GM12891 (cell line): ENCODE data around the gene ZNF354C.

Source experiments
- POLR2A ChIP-seq: IDR thresholded peaks from 2 replicates; pipeline ENCODE4 v1.6.1; 2011; ENCODE audit warnings: low read depth, low read length, control low read depth
- POLR2AphosphoS5 ChIP-seq: IDR thresholded peaks from 2 replicates; pipeline ENCODE4 v1.6.1; 2011; ENCODE audit warnings: low read depth, low read length, control low read depth
- SPI1 ChIP-seq: IDR thresholded peaks from 2 replicates; pipeline ENCODE4 v1.6.1; 2011; ENCODE audit warnings: low read depth, low read length, control low read depth
- TAF1 ChIP-seq: IDR thresholded peaks from 2 replicates; pipeline ENCODE4 v1.6.1; 2011; ENCODE audit warnings: low read depth, low read length, control low read depth

DNA sequence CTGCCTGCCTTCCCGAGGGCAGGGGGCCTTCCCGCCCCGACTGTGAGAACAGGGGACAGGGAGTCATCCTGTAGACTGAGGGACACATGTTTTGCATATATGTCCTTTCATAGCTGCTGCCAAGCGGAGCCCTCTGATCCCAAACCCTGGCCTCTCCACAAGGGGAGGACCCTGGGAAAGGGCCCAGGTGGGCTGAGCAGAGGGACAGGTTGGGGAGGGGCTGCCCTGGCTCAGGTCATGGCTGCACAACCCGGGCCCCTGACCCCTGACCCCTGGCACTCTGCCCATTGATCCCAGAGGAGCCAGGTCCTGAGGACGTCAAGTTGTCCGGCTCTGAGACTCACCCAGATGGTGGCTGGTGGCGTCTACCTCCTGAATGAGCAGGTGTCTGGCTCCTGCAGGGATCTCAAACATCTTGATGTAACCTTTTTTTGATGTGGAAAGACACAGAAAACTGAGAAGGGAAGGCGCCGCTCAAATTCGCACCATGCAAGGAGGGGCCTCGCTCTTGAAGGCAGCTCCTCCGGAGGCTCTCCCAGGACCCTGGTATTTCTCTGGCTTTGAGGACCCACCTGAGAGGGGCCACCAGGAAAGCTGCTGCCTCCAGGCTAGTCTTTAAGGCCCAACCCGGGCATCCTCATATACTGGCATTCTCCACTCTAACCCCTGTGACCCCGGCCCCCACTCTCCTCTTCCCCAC is 71.9 kb downstream of the ZNF354C start:
- TF ChIP-seq TAF1 (no peak), POLR2A (no peak), POLR2AphosphoS5 (no peak), SPI1 (no peak)
